ENCODE results near the gene TP53I11. TPM values are rescaled to one million over a fixed set of nuclear protein-coding genes. Genes with fewer than 3 reads are reported as not detected.

Gene TP53I11, protein sequence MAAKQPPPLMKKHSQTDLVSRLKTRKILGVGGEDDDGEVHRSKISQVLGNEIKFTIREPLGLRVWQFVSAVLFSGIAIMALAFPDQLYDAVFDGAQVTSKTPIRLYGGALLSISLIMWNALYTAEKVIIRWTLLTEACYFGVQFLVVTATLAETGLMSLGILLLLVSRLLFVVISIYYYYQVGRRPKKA
- total RNA-seq = 100 to 1,000 TPM in 1 of 4 donors, 10 to 100 TPM in 3; 24.7 to 107 (median 46.3) TPM

DNA sequence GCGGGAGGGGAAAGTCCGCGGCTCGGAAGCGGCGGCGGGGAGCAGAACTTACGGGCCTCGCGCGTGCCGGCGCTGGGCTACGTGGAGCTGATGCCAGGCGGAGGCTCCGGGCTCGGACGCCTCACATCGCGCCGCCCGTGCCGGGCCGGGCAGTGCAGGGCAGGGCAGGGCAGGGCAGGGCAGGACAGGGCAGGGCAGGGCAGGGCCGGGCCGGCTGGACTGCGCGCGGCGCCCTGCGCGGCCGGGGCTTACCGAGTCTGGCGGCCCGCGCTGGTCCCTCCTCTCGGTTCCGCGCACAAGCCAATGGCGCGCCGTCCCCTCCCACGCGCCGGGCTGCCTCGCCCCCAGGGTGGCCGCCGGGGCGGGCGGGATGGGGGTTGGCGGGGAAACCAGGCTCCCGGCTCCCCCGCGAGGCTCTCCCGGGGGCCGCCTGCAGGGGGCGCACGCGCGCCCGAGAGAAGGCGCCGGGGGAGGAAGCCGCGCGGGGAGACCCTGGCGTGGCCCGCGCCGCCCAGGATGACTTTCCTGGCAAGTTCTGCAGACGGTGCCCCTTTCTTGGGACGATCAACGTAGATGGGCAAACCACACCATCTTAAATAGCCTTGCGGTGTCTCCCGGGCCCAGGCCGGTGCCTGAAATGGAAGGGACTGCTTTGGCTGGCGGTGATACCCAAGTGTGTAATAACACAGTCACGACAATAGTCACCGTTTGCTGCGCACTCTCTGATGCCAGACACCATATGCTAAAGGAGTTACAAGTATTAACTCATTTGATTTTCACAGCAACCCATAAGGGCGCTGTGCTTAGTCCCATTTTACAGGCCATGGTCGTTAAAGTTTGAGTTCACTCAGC lies at the start of gene TP53I11:
TP53I11 (minus strand) TSS at position 259 of the 852 bp plus-strand sequence. CDS start 12,548 bp downstream, outside the sequence.
- TF ChIP-seq, protein P1, sequence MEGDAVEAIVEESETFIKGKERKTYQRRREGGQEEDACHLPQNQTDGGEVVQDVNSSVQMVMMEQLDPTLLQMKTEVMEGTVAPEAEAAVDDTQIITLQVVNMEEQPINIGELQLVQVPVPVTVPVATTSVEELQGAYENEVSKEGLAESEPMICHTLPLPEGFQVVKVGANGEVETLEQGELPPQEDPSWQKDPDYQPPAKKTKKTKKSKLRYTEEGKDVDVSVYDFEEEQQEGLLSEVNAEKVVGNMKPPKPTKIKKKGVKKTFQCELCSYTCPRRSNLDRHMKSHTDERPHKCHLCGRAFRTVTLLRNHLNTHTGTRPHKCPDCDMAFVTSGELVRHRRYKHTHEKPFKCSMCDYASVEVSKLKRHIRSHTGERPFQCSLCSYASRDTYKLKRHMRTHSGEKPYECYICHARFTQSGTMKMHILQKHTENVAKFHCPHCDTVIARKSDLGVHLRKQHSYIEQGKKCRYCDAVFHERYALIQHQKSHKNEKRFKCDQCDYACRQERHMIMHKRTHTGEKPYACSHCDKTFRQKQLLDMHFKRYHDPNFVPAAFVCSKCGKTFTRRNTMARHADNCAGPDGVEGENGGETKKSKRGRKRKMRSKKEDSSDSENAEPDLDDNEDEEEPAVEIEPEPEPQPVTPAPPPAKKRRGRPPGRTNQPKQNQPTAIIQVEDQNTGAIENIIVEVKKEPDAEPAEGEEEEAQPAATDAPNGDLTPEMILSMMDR (IDR thresholded peaks at IDR 0.05; ENCODE audit: low read depth) = no peak

DNA sequence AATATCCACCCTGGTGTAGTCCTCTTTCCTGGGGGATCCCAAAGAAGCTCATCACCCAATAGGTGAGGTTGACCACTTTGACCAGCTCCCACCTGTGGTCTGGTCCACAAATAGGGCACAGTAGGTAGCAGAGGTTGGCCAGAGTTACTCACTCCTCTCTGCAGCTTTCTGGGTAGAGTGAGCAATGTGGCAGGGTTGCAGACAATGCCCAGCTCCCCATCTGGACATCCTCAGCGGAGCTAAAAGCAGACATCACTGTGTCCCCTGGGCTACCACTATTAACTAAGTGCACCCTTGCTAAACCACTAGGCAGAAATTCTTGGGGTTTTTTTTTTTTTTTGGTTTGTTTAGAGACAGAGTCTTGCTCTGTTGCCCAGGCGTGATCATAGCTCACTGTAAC lies 48.4 kb upstream of the TP53I11 start:
- TF ChIP-seq, protein P1 (IDR thresholded peaks at IDR 0.05; ENCODE audit: low read depth) = no peak

DNA sequence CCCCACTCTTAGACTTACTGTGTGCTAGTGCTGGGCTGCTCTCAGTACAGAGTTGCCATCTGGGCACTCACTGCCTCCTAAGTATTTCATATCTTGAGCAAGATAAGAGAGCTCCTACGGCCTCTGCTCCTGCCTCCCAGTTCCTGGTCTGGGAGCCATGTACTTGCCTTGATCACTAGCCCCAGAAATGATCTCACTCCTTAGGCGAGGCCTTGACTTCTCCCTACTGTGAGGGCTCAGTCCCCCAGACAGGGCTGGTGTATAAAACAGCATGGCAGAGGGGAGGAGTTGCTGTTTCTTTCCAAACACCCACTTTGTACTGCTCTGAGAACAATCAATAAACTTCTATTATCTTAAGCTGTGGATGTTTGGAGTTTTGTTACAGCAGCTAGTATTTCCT lies 47.4 kb upstream of the TP53I11 start:
- TF ChIP-seq, protein P1 (IDR thresholded peaks at IDR 0.05; ENCODE audit: low read depth) = no peak

DNA sequence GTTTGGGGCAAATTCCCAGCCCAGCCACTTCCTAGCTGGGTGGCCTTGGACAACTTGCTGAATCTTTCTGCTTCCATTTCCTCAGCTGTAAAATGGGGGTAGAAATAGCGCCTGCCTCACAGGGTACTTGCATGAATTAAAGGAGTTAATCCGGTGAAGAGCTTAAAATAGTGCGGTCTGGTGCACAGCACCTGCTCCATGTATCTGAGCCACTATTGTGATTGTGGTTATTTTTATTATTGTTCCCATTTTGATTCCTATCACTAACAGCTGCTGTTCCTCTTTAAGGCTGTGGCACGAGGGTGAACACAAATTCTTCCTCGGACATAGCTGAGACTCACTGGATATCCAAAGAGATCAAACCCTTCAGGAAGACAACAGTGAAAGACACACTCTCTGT lies 46.9 kb upstream of the TP53I11 start:
- TF ChIP-seq, protein P1 (IDR thresholded peaks at IDR 0.05; ENCODE audit: low read depth) = no peak

DNA sequence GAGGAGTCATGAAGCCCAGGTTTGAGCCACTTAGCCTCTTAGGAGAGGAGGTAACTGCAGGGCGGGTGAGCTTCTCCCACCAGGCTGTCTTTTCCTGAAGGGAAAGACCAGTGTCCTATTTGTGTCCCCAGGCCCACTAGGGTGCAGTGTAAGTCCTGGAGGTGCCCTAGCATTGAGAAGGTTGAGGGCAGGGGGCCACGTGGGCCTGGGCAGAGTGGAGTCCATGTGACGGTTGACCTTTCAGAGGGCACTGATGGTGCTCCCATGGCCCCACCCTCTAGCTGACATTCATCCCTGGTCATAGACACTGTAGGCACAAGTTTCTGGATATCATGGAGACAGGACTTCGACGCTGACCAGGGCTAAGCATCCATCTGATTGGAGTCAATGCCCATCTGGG lies 44.1 kb upstream of the TP53I11 start:
- TF ChIP-seq, protein P1 (IDR thresholded peaks at IDR 0.05; ENCODE audit: low read depth) = no peak

DNA sequence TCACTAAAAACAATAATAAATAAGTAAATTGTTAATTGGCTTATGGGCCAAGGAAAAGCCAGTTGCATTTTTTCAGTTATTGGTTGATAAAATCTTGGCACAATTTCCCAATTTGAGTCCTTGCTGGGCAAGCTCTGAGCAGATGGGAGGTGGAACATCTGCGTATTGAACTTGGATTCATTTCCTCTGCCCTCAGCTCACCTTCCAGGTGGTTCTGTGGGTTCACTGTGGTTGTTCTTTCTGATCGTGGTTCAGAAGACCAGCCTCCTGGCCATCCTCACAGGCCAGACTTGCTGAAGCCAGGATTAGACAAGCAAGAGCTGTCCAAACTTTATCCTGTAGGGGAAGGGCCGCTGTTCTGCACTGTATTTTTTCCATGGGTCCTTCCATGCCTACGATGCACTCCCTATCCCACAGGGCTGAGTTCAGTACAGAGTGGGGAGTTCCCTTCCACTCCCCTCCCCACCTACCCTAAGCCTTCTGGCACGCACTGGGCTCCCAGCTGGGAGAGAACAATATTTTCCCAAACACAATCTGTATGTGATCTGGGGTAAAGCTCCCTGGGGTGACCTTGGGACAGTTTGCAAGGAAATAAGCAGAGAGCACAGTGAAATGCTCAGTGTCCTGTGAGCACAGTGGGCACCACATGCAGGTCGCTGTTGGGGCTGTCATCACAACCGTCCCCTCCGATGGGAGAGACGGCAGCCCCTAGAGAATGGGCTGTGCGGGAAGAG lies 43.5 kb upstream of the TP53I11 start:
- TF ChIP-seq, protein P1 (IDR thresholded peaks at IDR 0.05; ENCODE audit: low read depth) = no peak

DNA sequence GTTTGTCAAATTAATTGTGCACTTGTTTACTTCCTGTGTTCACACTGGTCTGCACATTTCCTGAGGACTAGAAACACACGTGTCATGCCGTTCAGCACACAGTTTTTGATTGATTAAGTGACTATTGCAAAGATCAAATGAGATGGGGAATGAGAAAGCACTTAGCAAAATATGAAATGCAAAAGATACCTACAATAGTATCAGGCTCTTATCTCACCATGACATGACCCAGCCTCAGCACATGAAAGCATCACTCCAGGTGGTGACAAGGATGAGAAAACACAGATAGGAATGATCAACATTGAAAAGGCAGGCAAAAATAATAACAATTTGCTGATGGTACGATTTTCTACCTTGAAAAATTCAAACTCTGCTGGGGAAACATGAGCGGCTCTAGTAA lies 42.1 kb upstream of the TP53I11 start:
- TF ChIP-seq, protein P1 (IDR thresholded peaks at IDR 0.05; ENCODE audit: low read depth) = no peak
